CD4-positive, alpha-beta T cell treated with Interleukin-15 for 4 hours (primary cell): Measurements from ENCODE around the gene LPO.
A peak's percentile ranks its signal among the peaks of the same experiment; 100 is the strongest.

Experiments
- DNase-seq: peaks from one replicate; pipeline ENCODE4 v3.0.0-alpha.2; 2020; ENCODE audit warnings: low spot score

Gene LPO

DNA sequence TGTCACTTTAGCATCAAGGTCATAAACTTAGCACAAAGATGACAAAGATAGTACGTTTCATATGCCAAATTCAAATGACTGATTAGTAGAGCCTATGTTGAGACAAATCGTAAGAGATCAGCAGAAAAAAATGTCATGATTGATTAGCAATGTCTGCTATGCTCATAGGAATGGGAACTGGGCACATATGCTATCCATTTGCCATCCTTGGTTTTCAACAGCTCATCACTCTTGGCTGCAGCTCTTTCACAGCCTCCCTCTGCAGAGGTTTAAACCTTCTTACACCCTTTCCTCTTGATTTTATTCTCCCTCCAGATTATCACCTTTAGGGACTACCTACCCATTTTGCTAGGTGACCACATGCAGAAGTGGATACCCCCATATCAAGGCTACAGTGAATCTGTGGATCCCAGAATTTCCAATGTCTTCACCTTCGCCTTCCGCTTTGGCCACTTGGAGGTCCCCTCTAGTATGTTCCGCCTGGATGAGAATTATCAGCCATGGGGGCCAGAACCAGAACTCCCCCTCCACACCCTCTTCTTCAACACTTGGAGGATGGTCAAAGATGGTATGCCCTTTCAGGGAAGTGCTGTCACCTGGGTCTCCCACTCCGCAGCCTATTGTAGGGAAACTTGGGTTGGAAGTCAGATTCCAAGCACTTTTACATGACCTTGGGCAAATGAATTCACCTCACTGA is 26.2 kb downstream of the LPO start:
- DNase-seq = no peak

DNA sequence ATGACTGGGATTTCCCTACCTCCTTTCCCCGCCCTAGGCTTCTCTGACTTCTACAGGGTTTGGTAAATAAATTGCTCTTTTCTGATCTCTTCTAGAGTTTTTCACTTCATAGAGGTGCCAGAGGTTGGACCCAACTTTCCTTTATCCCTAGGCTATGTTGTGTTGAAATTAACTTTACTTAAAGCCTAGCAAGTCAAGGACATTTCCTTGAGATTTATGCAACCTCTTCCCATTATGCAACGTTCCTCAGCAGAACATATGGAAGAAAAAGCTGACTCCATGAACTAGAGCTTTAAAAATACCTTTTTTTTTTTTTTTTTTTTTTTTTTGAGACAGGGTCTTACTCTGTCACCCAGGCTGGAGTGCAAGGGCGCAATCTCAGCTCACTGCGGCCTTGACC is 26.9 kb downstream of the LPO start:
- DNase-seq = no peak

- no peak for DNase-seq
Measured at GRCh38 chr17:58265902-58266875, 27.8 kb downstream of the LPO start.

- no peak for DNase-seq
Measured at GRCh38 chr17:58267347-58268324, 29.3 kb downstream of the LPO start.

DNA sequence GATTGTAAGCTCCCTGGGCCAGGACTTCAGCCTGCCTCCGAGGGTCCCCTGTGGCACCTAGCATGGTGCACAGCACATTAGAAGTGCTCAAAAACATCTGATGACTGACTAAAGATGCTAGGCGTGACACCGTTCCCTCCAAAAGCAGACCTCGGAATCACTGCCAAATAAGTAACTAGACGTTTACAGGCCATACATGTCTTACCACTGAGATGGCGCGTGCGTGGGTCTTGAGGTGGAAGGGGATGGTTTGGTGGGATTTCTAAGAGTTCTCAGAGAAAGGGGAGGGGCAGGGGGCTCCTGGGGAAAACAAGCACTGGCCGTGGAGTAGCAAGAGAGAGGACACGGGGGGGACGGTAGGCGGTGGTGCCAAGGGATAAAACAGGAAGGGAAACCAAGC is 29.9 kb downstream of the LPO start:
- DNase-seq = no peak

DNA sequence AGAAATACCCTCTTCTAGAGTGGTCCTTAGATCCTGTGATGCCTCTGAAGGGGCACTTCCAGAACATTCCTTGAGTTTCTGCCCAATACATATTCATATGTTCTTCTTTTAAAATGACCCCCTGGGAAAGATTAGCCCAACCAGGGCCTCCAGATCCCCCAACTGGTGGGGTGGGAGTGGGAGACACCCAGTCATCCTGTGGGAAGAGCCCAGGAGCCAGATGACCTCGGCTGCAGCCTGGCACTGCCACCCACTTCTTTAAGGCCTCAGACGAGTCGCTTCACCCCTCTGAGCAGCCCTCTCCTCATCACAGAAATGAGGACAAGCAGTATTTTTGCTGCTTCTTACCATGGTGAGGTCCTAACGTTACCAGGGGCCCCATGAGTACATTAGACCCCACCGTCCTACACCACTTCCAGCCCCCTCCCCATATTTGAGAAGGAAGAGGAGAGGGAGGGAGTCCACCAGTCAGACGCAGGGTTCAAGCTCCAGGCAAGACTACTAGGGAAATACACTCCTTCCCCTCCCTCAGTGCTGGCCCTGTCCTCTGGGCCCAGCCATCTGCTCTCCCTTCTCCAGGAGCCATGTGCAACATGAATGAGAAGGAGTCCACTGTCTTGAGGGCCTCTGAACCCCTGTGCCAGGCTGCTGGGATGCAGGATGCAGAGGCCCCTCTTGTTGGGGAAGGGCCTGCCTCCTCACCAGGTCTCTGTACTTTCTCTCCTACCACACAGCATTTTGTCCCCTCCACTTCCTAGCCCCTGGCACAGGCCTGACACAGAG is 30.6 kb downstream of the LPO start:
- no peak for DNase-seq

DNA sequence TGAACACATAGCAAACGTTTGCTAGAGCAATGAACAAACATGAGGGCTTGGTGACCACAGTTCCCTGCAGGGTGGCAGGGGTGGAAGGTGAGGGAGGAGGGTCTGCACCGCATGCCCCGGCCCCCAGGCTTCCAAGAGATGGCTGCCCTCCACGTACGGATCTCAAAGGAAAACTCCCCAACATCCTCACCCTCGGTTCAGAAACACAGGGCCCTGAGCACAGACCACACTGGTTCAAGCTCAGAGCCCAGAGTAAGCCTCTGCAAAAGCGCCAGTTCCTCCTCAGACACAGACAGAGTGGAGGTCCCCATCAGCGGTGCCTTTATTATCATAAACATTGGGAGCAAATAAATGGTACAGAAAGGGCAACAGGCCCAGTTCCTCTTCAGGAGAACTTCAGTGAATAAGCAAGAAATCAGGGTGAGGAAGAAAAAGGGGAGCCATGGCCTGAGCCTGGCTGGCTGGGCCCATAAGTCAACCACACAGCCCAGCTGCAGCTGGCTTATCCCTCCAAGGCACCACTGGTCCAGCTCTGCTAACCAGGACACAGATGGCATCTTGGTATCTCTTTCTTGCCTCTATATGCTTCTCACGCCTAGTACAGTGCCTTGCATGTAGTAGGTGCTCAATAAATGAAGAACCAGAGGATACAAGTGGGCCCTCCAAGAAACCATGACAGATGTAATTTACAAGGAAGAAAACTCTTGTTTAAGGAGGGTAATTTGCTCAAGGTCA is 31.3 kb downstream of the LPO start:
- no peak for DNase-seq

DNA sequence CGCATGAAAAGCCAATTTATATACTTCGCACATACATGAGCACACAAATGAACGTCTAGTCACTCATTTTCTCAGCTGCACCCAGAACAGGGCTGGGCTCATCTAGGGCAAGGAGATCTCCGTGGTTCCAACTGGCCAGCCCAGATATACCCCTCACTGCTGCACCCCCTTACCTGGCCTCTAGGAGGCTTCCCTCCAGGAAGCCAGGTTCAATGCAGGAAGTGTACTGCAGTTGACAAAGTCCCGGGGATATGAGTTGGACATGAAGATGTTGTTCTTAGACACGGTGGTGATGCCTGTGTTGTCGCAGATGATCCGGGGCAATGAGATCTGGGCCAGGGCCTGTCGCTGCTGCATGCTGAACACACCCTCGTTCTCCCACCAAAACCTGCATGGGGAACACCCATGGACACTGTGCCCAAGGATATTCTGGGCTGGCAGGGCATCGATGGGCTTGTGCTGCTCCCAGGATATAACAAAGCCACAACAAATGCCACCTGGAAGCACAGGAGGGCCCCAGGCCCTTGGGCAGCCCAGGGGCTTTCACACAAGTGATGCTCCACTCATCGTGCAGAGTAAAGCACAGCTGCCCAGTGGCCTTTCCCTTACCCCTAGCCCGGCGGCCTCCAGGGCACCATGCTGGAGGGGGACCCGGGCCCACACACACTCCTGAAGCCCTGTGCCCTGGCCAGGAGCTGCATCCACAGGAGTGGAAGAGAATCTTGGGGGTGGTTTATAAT is 32.3 kb downstream of the LPO start:
- DNase-seq = no peak

DNA sequence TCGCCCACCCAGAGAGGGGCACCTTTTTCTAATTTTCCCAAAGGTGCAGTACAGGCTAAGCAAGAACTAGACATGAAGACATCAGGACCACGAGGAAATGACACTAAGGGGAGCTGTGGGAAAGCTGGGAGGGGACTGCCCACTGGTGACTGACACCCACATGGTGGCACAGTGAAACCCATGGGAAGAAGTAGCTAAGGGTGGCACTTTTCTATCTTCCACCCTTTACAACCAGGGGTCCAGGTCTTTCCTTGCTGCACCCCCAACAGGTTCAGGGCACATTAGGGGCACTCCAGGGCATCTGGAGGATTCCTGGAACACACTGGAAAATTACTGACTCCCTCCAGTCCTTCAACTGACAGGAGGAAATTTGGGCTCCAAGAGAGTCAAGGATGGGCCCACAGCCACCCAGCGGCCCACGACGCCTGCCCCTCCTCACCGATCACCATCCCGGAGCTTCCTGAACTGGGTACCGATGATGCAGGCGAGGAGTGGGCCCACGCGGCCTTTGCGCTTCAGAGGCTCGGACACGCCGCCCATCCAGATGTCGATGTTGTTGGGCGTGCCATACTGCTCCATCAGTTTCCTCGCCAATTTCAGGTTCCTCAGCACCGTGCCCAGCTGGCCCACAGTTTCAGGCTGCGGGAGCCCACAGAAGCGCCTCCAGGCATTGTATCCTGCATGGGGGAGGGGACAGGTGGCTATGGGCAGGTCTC is 33.0 kb downstream of the LPO start:
- no peak for DNase-seq

GRCh38 chr17:58272367-58273280 is 34.2 kb downstream of the LPO start:
- no peak for DNase-seq

DNA sequence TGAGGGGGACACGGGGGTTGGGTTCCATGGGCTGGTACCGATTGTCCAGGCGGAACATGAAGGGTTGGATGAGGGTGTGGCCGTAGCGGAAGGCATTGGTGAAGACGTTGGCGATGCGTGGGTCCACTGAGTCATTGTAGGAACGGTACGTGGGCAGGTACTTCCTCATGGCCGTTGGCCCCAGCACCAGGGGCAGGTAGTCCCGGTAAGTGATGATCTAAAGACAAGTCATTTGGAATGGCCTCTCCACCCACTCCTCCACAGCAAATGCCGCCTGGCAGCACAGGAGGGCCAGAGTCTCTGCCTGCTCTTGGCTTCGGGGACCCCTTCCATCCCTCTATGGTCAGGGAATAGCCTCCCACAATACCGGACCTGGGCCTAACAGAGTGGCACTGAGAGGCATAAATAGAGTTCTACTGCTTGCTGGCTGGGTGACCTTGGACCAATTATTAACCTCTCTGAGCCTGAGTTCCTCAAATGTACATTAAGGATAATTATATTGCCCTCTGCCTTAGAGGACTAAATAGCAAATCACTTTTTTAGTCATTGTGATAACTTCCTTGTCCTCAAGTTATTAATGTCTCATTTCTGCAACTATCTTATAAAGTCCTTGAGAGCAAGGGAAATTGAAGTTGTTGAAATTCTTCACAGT is 35.2 kb downstream of the LPO start:
- DNase-seq = no peak

GRCh38 chr17:58275417-58275816 is 37.0 kb downstream of the LPO start:
- DNase-seq = no peak

DNA sequence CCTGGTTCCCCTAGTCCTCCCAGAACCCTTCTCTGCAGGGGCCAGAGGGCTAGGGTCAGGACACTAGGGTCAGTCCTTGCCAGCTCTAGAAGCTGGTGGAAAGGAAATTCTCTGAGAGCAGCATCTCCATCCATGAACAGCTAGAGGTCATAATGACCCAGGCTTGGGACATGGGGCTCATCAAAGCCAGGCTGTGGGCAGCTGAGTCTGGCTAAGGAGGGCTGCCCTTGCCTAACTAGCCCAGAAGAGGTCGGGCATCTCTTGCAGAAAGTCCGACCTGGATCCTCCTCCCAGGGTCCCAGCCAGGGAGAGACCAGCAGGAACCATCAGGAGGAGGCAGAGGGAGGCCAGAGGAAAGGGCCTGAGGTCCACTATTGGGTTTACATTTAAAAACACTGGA is 38.0 kb downstream of the LPO start:
- no peak for DNase-seq

DNA sequence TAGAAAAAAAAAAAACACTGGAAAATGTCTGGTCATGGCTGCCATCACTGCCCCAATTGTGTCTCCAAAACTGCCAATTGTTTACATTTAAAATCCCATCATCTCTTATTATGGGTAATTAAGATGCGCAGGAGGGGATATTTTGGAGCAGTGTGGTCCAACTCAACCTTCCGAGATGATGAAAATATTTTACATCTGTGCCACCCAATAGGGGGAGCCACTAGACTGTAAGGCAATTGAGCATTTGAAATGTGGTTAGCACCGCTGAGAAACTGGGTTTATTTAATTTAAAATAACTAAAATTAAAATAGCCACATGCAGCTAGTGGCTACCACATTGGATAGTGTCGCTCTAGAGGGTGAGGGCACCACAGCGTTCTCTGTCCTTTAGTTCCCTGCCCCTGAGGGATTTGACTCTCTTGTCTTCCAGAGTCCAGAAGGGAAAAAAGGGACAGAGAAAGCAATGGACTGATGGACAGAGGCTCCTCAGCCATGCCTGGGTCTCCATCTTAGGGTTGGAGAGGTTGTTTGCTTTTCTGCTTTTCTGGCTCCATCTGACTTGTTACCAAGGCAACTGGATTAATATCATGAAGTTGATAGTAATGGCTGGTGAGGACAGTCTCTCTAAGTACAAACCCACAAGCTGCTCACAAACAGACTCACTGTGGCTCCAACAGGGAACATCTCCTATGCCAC is 38.9 kb downstream of the LPO start:
- DNase-seq = peak; percentile 25

DNA sequence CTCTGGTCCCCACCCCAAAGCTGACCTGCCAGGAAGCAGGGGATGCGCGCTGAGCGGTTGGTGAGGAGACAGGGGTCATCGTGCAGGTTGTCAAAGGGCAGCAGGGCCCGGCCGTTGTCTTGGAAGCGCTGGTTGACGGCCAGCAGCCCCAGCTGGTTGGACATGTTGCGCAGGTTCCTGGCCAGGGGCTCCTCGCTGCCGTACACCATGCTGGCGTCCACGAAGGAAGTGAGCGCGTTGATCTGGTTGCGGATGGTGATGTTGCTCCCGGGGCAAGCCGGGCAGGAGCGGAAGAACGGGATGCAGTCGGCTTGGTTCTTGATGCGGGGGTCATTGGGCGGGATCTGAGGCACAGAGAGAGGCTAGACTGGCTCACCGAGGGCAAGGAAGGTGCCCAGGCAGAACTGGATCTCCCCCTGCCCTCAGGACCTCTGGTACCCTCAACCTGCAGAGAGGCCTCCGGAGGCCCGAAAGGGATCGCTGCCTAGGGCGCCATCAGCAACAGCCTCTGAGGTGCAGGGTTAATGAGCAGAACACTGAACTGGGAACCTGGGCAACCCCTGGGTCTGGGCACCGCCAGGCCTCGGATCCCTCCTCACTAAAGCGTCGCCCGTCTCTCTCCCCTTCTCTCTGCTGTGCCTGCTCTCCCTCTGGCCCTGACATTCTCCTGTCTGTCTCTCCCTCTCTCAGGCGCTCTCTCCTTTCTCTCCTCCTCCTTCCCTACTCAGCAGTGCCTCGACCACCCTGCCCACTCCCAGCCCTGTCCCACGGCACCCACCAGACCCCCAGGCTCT is 39.6 kb downstream of the LPO start:
- no peak for DNase-seq

DNA sequence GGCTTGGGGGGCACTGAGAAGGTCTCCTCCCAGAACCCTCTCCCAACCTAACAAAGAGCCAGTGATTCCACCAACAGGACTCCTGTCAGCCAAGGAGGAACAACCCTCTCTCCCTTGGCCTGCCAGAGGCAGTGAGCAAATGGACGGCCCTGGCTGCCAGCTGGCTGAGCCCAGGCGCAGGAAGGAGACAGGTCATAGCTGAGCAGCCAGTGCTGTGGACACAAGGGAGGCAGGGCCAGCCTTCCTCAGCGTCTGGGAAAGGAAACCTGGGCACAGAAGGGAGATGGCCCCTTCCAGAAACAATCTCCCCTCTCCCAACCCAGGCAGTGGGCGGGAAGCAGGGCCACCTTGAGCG is 40.3 kb downstream of the LPO start:
- no peak for DNase-seq
